Neuron (in vitro differentiated cells): ENCODE data around the gene KLHL26.

Experiments used
- H2AFZ ChIP-seq: one replicate; pipeline ENCODE4 v1.6.1; 2013; ENCODE audit warnings: low read depth, mild to moderate bottlenecking, inconsistent platforms, low read length, moderate library complexity
- H3K27me3 ChIP-seq: one replicate; pipeline ENCODE4 v1.6.1; 2013; ENCODE audit warnings: low read length; ENCODE audit not compliant: insufficient read depth
- H3K36me3 ChIP-seq: one replicate; pipeline ENCODE4 v1.6.1; 2013; ENCODE audit warnings: low read length; ENCODE audit not compliant: insufficient read depth
- H3K4me1 ChIP-seq: one replicate; pipeline ENCODE4 v1.6.1; 2013; ENCODE audit warnings: low read length; ENCODE audit not compliant: insufficient read depth
- H3K4me3 ChIP-seq: 2 replicates; pipeline ENCODE4 v1.5.1; 2013; ENCODE audit warnings: mild to moderate bottlenecking, low read length, moderate library complexity
- H3K9me3 ChIP-seq: one replicate; pipeline ENCODE4 v1.6.1; 2013; ENCODE audit warnings: low read length

KLHL26 gene

DNA sequence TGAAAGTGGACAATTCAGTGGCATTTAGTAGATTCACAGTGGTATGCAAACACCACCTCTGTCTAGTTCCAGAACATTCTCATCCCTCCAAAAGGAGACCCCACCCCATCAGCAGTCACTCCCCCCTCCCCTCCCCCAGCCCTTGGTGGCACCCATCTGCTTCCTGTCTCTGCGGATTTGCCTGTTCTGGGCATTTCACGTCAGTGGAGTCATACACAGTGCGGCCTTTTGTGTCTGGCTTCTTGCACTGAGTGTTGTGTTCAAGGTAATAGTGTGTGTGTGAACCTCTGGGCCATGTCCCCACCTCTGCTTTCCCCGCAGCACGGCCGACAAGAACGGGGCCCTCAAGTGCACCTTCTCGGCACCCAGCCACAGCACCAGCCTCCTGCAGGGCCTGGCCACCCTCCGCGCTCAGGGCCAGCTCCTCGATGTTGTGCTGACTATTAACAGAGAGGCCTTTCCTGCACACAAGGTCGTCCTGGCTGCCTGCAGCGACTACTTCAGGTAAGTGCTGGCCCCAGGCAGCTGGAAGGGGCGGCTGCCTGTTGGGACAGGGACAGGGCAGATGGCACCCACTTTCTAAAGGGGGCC lies 27.2 kb downstream of the KLHL26 start:
- Histone ChIP-seq H3K4me3 (no peak overlapping the region), H3K4me1 (peaks cover 3% of the 10 kb centered on the region), H2AFZ (no peak overlapping the region), H3K27me3 (no peaks in the 10 kb centered on the region), H3K36me3 (peaks cover 15% of the 10 kb centered on the region), H3K9me3 (peaks cover 4% of the 10 kb centered on the region)

DNA sequence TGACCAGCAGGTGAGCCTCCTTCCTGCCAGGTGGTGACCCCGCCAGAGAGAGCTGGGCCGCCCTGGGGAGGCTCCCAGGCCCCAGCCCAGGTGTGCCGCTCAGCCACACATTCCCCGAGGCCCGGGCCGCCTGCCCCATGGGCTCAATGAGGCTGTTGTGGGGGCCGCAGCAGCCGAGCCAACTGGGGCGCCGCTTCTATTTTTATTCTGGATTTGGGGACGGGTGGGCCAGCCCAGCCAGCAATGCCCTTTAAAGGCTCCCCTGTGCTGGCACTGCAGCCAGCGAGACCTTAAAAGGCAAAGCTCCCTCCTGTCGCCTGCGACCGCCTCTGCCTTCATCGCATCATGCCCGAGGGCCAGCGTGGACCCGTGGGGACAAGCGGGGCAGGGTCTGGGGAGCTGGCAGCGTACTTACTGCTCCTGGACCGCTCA lies 29.0 kb downstream of the KLHL26 start:
- Histone ChIP-seq H3K9me3 (peaks cover 4% of the 10 kb centered on the region), H2AFZ (no peak overlapping the region), H3K4me1 (peaks cover 3% of the 10 kb centered on the region), H3K36me3 (peaks cover 25% of the 10 kb centered on the region), H3K27me3 (no peaks in the 10 kb centered on the region), H3K4me3 (no peak overlapping the region)

DNA sequence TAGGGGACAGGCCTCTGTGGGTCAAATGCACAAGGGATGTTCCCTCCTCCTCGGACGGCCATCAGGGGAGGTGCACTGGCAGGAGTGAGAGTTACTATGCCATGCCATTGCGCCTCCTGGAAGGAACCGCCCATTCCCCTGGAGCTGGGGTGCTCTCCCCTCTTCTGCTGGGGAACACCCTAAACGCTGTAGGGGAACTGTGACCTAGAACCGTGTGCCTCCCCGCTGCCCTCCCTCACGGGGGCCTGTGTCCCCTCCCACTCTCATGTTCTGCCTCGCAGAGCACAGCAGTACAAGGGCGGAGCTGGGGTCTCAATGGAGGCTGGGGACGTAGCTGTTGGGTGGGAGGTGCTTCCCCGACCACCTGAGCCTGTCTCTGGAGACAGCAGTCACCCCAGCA lies 29.5 kb downstream of the KLHL26 start:
- no peak overlapping the region for H2AFZ ChIP-seq
- H3K9me3 ChIP-seq: peaks cover 3% of the 10 kb centered on the region
- no peaks in the 10 kb centered on the region for H3K27me3 ChIP-seq
- H3K4me1 ChIP-seq: peaks cover 3% of the 10 kb centered on the region
- H3K36me3 ChIP-seq: peaks cover 25% of the 10 kb centered on the region
- H3K4me3 ChIP-seq: no peak overlapping the region

DNA sequence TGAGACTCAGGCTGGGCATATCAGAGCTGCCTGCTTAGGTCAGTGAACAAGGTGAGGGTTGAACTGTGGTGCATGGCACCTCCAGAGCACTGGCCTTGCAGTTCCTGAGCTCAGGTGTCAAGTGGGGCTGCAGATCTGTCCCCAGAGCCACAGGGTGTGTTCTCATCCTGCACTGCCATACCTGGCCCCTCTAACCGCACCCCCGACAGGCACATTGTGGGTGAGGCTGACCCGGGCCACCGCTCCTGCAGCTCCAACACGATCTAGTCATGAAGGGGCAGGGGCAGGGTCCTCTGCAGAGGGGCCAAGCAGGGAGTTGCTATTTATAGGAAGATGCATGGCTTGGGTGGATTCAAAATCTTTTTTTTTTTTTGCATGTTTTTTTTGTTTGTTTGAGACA lies 30.0 kb downstream of the KLHL26 start:
- Histone ChIP-seq H2AFZ (no peak overlapping the region), H3K4me1 (peaks cover 3% of the 10 kb centered on the region), H3K4me3 (no peak overlapping the region), H3K27me3 (no peaks in the 10 kb centered on the region), H3K36me3 (peaks cover 25% of the 10 kb centered on the region), H3K9me3 (no peaks in the 10 kb centered on the region)

DNA sequence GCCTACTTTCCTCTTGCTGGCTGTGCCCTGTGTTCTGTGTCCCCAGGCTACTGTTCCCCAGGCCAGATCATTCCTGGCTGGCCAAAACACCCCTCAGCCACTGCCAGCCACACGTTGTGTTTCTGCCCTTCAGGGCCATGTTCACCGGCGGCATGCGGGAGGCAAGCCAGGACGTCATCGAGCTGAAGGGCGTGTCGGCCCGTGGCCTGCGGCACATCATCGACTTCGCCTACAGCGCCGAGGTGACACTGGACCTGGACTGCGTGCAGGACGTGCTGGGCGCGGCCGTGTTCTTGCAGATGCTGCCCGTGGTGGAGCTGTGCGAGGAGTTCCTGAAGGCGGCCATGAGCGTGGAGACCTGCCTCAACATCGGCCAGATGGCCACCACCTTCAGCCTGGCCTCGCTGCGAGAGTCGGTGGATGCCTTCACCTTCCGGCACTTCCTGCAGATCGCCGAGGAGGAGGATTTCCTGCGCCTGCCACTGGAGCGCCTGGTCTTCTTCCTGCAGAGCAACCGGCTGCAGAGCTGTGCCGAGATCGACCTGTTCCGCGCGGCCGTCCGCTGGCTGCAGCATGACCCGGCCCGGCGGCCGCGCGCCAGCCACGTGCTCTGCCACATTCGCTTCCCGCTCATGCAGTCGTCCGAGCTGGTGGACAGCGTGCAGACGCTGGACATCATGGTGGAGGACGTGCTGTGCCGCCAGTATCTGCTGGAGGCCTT lies 30.9 kb downstream of the KLHL26 start:
- H3K4me3 ChIP-seq: no peak overlapping the region
- H3K4me1 ChIP-seq: peaks cover 3% of the 10 kb centered on the region
- no peaks in the 10 kb centered on the region for H3K9me3 ChIP-seq
- peaks cover 25% of the 10 kb centered on the region for H3K36me3 ChIP-seq
- H2AFZ ChIP-seq: no peak overlapping the region
- H3K27me3 ChIP-seq: no peaks in the 10 kb centered on the region

DNA sequence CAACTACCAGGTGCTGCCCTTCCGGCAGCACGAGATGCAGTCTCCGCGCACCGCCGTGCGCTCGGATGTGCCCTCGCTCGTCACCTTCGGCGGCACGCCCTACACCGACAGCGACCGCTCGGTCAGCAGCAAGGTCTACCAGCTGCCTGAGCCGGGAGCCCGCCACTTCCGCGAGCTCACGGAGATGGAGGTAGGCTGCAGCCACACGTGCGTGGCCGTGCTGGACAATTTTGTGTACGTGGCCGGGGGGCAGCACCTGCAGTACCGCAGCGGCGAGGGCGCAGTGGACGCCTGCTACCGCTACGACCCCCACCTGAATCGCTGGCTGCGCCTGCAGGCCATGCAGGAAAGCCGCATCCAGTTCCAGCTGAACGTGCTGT lies 31.4 kb downstream of the KLHL26 start:
- H3K4me1 ChIP-seq: peaks cover 2% of the 10 kb centered on the region
- H3K9me3 ChIP-seq: no peaks in the 10 kb centered on the region
- peaks cover 25% of the 10 kb centered on the region for H3K36me3 ChIP-seq
- H3K27me3 ChIP-seq: no peaks in the 10 kb centered on the region
- H3K4me3 ChIP-seq: no peak overlapping the region
- H2AFZ ChIP-seq: no peak overlapping the region

DNA sequence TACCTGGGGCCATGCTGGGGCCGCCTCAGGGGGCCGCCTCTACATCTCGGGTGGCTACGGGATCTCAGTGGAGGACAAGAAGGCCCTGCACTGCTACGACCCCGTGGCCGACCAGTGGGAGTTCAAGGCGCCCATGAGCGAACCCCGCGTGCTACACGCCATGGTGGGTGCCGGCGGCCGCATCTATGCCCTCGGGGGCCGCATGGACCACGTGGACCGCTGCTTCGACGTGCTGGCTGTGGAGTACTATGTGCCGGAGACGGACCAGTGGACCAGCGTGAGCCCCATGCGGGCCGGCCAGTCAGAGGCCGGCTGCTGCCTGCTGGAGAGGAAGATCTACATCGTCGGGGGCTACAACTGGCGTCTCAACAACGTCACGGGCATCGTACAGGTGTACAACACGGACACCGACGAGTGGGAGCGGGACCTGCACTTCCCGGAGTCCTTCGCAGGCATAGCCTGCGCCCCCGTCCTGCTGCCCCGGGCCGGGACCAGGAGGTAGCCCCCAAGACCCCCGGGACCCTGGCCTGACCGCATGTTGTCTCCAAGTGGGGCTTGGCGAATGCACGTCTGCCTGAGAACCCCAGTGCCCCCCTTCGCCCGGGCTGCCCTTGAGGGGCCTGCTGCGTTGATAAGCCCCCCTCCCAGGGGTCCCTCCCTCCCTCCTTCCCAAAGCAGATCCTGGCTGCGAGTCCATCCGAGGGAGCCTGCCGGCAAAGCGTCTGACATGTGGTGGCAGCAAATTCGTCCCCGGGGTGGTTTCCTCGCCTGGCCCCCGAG lies 32.1 kb downstream of the KLHL26 start:
- no peak overlapping the region for H3K4me3 ChIP-seq
- H3K4me1 ChIP-seq: no peaks in the 10 kb centered on the region
- peaks cover 25% of the 10 kb centered on the region for H3K36me3 ChIP-seq
- no peaks in the 10 kb centered on the region for H3K9me3 ChIP-seq
- H3K27me3 ChIP-seq: no peaks in the 10 kb centered on the region
- no peak overlapping the region for H2AFZ ChIP-seq

DNA sequence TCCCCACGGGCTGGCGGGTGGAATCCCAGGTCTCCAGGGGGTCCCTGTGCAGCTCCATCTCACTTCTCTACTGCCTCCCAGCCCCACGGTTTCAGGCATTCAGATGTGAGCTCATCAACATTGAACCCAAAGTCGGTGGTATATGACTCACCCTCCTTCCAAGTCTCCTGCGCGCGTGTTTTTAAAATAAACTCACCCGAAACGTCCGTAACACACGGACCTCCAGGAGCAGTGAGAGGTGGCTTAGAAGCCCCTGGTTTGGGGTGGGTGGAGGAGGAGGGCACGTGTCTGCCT lies 32.6 kb downstream of the KLHL26 start:
- peaks cover 25% of the 10 kb centered on the region for H3K36me3 ChIP-seq
- no peaks in the 10 kb centered on the region for H3K4me1 ChIP-seq
- no peak overlapping the region for H3K4me3 ChIP-seq
- H2AFZ ChIP-seq: no peak overlapping the region
- no peaks in the 10 kb centered on the region for H3K9me3 ChIP-seq
- H3K27me3 ChIP-seq: no peaks in the 10 kb centered on the region

DNA sequence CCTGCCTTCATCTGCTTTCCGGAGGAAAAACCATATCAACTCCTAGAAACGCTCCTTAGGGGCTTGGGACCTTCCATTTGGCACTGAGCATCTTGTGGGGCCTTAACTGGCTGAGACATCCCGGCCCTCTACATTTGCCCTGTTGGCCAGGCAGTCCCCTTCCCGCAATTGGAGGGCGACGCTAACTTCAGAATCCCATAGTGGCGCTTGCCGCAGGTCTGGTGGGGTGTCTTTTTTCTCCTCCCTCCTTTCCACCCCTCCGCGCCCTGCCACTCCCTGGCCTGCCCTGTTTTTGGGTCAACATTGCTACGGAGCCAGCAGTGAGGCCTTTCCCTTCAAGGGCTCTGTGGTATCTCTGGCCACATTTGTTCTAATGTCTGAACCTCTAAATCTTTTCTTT lies 33.1 kb downstream of the KLHL26 start:
- Histone ChIP-seq H3K36me3 (peaks cover 25% of the 10 kb centered on the region), H3K4me1 (no peaks in the 10 kb centered on the region), H3K9me3 (peaks cover 2% of the 10 kb centered on the region), H3K27me3 (no peaks in the 10 kb centered on the region), H3K4me3 (no peak overlapping the region), H2AFZ (no peak overlapping the region)

DNA sequence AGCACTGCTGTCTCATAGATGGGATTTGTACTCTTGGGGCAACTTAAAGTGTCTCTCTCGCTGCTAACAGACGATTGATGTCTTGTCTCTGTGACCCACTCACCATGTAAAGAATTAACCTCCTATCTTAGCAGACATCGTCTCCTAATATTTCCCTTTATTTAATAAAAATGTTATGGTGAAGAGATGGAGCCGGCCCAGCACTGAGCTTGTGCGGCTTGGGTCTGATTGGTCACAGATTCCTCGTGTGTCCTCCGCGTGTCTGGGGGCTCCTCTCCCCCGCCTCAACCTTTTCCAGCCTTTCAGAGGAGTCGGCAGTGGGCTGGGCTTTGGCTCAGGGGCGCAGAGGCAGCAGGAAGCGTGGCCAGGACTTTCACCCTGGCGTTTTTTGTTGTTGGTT lies 33.5 kb downstream of the KLHL26 start:
- Histone ChIP-seq H3K4me3 (no peak overlapping the region), H3K36me3 (peaks cover 25% of the 10 kb centered on the region), H2AFZ (no peak overlapping the region), H3K27me3 (no peaks in the 10 kb centered on the region), H3K9me3 (peaks cover 2% of the 10 kb centered on the region), H3K4me1 (no peaks in the 10 kb centered on the region)

DNA sequence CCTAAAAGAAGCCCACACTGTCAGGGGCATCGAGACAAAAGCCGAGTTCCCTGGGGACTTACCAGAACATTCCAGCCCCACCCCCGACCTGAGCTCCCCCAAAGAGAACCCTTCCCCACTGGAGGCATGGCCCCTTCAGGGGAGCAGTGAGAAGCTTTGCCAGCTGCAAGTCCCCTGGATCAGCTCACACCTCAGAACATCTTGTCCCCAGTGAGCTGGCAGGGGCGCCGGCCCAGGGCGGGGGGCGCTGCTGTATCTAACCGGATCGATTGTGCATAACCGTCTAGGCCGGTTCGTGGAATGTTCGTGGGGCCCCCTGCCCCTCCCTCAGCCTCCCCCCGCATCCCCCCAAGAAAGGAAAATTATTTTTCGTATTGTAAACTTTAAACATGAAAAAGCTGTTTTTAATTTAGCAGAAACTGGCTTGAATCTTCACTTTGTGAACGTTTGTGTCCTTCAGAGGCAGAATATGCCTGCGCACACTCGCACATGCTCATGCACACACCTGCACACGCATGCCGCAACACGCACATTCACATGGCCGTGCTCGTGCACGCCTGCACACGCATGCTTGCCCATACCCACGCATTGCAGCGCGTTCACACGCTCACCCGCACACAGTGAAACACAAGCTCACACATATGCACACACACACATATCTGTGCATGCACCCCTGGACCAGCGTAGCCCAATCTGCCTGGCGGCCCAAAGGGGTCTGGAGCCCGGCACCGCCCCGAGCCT lies 34.6 kb downstream of the KLHL26 start:
- no peaks in the 10 kb centered on the region for H3K4me1 ChIP-seq
- no peaks in the 10 kb centered on the region for H3K27me3 ChIP-seq
- peaks cover 25% of the 10 kb centered on the region for H3K36me3 ChIP-seq
- H3K9me3 ChIP-seq: peaks cover 2% of the 10 kb centered on the region
- H2AFZ ChIP-seq: no peak overlapping the region
- no peak overlapping the region for H3K4me3 ChIP-seq

DNA sequence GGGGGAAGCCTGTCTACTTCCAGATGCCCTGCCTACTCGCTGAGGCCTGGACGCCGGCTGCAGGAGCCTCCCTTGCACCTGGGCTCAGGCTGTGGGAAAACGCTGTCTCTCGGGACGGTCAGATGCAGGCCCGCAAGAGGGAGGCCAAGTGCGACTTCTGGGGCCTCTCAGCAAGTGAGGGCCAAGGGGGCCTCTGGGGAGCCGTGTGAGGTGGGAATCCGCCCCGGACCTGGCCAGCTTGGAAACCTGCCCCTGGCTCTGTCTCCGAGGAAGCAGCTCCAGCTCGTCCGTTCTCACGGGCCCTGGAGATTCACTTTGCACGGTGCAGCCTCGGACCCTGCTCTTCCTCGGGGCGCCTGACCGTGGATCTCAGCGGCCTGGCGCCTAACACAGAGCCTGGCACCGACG lies 35.2 kb downstream of the KLHL26 start:
- no peaks in the 10 kb centered on the region for H3K27me3 ChIP-seq
- H3K4me1 ChIP-seq: peaks cover under 1% of the 10 kb centered on the region
- no peak overlapping the region for H2AFZ ChIP-seq
- peaks cover 2% of the 10 kb centered on the region for H3K9me3 ChIP-seq
- no peak overlapping the region for H3K4me3 ChIP-seq
- H3K36me3 ChIP-seq: peaks cover 25% of the 10 kb centered on the region
